ENCODE results near the gene NFIX.

NFIX gene

GRCh38 chr19:13078897-13079541, 83.7 kb downstream of the NFIX start:
- no peak for DNase-seq

GRCh38 chr19:13079542-13079986, 84.3 kb downstream of the NFIX start:
- peak; percentile 86 for DNase-seq

DNA sequence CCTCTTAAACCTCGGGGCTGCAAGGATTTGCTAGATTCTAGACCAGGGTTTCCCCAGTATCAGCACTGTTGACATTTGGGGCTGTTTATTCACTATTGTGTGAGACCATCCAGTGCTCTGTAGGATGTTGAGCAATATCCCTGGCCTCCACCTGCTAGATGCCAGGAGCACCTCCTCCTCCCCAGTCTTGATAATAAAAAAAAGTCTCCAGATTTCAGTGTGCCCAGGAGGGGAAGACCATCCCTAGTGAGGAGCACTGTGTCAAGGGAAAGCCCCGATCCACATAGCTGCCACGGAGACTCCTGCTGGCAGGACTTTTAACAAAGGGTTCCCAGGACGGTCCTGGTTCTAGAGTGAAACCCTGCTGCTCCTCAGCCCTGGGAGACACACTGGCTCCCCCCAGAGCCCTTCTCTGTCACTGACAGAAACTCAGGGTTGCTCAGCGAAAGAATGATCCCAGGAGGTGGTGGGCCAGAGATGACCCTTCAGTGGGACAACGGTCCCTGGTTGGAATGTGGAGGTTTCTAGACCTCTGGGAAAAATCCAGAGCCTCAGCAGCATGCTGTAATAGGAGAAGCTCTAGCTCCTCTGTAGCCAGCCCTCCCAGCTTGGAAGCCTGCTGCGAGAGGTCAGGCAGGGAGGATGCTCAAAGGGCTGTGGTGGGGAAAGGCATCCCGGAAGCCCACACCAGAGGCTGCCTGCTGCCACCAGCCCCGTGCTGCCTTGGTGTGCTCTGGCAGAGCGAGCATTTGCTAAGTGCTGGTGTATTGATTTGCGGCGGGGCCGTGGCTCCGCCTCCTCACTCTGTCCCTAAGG, 87.1 kb downstream of the NFIX start:
- no peak for DNase-seq

GRCh38 chr19:13083008-13083404, 87.7 kb downstream of the NFIX start:
- DNase-seq, result no peak

GRCh38 chr19:13083627-13084026, 88.4 kb downstream of the NFIX start:
- no peak for DNase-seq

DNA sequence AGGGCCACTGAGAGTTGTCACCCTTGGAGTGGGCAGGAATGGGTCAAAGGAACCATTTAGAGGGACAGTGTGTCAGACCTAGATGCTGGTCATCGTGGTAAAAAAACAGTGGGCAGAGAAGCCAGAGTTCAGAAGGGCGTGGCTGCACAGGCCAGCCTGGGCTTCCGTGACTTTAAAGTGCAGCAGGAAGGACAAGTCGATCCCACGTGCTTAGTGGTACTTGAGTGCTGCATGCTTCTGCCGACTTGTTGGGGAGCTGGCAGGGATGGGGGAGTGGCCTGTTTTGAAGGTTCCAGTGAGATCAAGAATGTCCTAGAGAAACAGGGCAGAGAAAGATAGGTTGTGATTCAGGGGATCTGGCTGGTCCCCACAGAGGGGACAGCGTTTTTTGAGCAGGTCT, 90.4 kb downstream of the NFIX start:
- no peak for DNase-seq

DNA sequence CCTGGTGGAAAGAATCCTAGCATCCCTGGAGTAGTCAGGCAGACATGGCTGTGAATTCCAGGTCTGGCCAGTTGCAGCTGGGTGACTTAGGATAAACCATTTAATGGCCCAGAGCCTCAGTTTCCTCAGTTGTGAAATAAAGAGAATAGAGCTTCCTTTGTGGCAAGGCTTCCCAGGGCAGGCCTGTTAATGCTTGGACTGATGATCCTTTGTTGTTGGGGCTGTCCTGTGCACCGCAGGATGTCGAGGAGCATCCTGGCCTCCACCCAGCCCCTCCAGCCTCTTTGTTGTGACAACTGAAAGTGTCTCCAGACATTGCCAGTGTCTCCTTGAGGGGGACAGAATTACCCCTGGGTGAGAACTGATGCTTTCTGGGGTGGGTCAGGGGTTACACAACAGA, 91.1 kb downstream of the NFIX start:
- DNase-seq, result no peak

DNA sequence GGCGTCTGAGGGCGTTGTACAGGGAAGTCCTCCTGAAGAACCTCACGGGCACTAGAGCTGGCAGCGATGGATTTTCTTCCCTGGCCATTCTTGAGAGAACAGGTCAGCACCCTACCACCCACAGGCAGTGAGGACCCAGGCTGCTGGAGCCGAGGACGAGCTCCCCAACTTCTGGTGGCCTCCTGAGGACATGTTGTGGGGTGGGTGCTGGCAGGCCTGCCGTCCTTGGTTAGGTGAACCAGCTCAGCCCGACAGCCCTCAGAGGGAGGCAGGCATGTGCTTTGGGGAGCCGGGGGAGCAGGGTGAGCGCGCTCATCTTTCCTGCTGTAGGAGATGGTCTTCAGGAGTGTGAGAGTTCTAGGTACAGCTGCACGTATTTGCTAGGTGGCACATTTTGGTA, 92.0 kb downstream of the NFIX start:
- no peak for DNase-seq

DNA sequence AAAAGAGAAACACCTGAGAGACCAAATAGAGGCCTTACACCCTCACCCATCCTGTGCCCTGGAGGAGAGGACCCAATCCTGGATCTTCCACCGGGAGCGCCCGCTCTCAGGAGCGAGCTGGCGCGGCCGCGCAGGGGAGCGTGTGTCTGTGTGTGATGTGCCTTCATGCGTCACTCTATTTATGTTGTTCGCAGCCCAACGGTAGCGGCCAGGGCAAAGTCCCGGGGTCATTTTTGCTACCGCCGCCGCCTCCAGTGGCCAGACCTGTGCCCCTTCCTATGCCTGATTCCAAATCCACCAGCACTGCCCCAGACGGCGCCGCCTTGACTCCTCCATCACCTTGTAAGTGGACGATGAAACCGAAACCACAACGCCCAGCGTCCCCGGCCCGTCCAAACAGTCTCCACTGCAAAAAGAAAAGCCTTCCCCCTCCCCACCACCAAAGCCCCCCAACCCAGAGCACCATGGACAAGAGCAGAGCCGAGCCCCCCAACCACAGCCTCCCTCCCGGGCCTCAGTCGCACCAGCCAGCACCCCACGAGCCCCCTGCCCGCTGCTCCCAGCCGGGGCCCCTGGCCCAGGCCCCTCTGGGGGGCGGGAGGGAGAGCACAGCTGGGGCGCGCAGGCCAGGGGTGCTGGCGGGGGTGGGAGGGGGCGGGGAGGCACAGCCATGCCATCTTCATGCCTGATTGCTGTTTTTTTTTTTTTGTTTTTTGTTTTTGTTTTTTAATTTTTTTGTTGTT, 92.7 kb downstream of the NFIX start:
- no peak for DNase-seq

GRCh38 chr19:13089139-13089856, 94.0 kb downstream of the NFIX start:
- DNase-seq, result no peak

DNA sequence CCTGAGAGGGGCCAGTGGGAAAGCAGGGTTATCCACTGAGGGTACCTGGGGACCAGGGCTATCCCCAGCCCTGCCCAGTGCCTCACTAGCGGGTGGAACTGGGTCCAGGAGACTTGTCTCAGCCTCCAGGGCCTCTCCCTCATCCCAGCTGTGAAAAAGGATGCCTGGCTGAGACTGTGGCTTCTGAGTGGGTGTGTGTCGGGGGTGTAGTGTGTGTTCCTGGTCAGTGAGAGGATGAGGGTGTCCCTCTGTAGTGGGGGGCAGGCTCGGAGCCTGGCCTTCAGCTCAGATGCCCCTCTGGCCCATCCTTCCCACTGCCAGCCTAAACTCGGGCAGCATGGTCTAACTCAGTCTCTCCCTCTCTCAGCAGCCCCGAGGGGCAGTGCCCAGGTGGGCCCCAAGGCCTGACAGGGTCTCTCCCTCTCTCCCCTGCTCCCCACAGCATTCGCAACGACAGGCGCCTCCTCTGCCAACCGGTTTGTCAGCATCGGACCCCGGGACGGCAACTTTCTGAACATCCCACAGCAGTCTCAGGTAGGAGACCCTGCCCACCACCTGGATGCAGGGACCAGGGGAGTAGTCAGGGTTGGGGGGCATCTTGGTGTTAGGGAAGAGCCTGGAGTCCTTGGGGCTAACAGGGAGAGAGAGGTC, 94.7 kb downstream of the NFIX start:
- no peak for DNase-seq

- no peak for DNase-seq
These were observed 95.4 kb downstream of the NFIX start for GRCh38 chr19:13090511-13091231.

DNA sequence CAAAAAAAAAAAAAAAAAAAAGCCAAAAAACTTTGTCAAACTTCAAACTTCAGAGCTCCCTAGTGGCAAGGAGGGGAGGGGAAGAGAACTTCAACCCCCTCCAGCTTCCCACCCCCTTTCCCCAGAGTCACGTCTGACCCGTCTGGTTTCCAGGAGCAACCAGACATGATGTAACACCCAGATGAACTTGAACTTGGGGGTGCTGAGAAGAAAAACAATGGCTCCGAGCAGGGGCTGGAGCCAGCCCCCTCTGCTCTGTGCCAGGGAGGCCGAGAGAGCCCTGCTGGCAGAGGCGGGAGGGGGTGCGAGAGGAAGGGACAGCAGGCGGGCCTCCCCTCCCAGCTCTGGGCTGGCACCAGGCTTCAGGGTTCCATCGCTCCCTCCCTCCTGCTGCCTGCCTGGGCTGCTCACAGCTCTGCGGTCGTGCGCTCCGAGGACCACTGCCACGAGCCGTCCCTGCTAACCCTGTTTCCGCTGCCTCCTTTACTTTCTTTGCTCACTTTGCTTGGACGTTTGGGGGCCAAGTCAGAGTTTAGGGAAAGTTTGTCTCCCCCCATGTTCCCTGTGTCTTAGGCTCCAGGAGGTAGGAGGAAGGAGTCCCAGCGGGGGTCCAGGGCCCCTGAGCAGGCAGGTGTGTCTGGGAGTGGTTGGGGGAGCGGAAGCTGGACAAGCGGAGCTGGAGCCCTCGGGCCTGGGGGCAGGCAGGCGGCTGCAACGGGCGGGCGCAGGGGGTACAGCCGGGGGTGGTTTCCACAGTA, 96.3 kb downstream of the NFIX start:
- peak; percentile 90 for DNase-seq

- no peak for DNase-seq
These were observed 96.9 kb downstream of the NFIX start for GRCh38 chr19:13092158-13092543.

- DNase-seq, result no peak
These were observed 97.4 kb downstream of the NFIX start for GRCh38 chr19:13092606-13093235.

DNA sequence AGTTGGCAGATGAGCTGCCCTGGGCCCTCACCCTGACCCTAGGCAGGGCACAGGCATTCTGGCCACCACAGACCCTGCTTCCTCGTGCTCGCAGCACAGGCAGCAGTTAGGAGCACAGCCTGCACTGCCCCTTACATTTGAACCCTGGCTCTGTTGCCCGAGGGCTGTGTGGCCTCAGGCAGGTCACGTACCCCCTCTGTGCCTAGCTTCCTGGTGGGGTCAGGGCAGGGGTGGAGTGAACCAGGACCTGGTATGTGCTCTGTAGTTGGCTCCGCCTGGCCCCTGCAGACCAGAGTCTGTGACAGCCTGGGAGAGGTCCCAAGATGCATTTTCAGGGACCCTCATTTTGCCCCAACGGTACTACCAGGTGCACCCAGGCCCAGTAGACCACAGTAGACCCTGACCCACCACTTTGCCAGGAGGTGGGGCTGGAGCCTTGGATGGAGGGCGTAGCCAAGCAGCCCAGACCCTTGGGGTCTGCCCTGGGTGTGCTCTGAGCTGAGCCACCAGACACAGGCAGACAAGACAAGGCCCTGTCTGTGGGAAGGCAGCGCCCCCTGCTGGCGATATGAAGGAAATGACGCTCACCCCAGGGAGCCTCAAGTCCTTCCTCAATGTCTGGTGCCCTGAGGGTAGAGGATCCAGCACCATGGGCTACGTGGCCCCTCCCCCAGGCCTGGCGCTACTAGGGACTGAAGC, 98.3 kb downstream of the NFIX start:
- peak; percentile 87 for DNase-seq

DNA sequence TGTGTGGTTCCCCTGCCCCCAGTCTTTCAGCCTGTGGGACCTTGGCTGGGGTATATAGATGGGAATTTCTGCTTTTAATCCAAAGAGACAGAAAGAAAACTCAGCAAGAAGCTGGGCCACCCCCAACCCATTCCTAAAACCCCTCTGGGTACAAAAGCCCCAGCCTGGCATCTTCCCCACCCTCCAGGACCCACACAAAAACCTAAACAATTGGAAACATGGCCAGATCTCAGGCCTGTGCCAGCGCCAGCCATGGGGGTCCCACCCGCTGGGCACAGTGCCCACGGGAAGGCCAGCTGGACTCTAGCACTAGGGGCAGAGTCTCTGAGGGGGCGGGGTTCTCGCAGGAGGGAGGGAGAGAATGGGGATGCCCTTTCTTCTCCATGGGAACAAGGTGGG, 98.8 kb downstream of the NFIX start:
- no peak for DNase-seq

DNA sequence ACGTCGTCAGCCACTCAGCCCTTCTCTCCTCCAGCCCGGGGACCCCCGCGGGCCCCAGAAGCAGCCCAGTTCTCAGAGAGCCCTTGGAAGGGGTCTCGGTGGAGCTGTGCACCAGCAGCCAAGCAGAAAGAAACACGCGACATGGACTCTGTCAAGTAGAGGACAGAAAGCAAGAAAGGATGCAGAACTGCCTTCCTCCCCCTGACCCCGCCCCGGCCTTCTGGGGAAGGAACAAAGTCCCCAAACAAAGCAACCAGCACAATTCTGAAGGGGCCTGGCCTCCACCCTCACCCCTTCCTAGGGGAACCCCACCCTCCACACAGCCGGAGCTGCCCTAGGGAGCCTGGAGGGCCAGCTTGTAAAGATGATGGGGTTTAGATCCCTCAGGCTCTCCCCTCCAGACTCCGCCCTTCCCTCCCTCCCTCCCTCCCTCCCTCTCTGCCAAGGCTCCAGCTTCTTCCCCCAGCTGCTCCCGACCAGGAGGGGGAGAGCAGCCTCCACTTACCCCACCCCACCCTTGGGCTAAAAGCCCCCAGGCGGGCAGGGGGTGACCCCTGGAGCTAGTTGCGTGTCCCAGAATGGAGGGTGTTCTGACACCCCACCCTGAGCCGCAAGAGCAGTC, 99.6 kb downstream of the NFIX start:
- DNase-seq, result no peak

GRCh38 chr19:13095393-13095784, 100.1 kb downstream of the NFIX start:
- no peak for DNase-seq
